PC-9 (cell line): ENCODE results near the gene ANKRD36.
"Not testable (repeated sequence)": the region's sequence is repeated elsewhere in the genome, so short reads cannot be mapped to it uniquely, and the experiment has no call there.

Source experiments
- CTCF ChIP-seq: fragments of 200-600 bp; sonication (generic); conservative IDR thresholded peaks from 2 replicates; pipeline ENCODE4 v1.6.1; 2017; ENCODE audit warnings: mixed run types, antibody characterized with exemption, mild to moderate bottlenecking, moderate library complexity
- EZH2 ChIP-seq: fragments of 200-600 bp; sonication (generic); IDR thresholded peaks from 2 replicates; pipeline ENCODE4 v1.8.0; 2017; ENCODE audit warnings: antibody characterized with exemption, low read depth

- TF ChIP-seq CTCF, EZH2: not testable (repeated sequence)
These were observed 916 bp downstream of the ANKRD36 start for GRCh38 chr2:97113882-97114255.
